Adrenal gland (tissue), 5 donors: ENCODE results near the gene DOK3.

ENCODE experiments used
- CTCF ChIP-seq, 6 experiments: fragments of 450-650 bp in 4 of 6; fragments of 200-600 bp in 2 of 6; sonication (generic) in 1 of 6; IDR thresholded peaks; 1 replicate in 5 of 6; 2 replicates in 1 of 6; pipeline versions ENCODE4 v1.5.1 to v1.8.0; 2016 to 2021; ENCODE audit warnings: antibody characterized with exemption in 6 of 6, mild to moderate bottlenecking in 2 of 6, moderate library complexity in 1 of 6
- POLR2A ChIP-seq, 2 donors: fragments of 450-650 bp; IDR thresholded peaks; one replicate each; pipeline ENCODE4 v1.6.1; 2017; ENCODE audit warnings: antibody characterized with exemption in 2 of 2, mild to moderate bottlenecking in 2 of 2, moderate library complexity in 1 of 2
- donor health status: DM: no; HTN: no; CAD: no.

DNA sequence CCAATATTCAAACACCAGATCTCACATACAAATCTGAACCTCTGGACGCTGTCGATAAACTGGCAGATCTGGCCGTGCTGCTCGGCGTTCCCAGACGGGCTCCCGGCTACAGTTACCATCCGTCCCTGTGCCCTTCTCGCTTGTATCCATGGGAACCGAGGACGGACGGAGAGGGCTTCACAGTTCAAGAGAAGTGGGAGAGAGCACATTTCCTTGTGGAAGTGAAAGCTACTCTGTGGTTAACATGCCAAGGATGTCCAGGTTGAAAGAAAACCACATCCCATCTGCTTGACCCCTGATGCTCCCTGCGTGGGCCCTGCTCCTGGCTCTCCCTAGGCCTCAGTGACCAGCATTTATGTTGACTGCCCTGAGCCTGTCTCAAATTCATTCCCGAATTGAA is 29.9 kb downstream of the DOK3 start:
- TF ChIP-seq CTCF (IDR thresholded peaks at IDR 0.05): no peak
- TF ChIP-seq POLR2A (IDR thresholded peaks at IDR 0.05): no peak
